ENCODE measurements around the gene PER2. TPM values are rescaled to one million over a fixed set of nuclear protein-coding genes. Genes with fewer than 3 reads are reported as not detected.

Gene PER2
- total and polyA plus RNA-seq, 9 of the 15 experiments (the other 6 are each of a cell fraction or from before 2014, with no cell fraction given) = 1.1 to 10.3 (median 2.9) TPM

DNA sequence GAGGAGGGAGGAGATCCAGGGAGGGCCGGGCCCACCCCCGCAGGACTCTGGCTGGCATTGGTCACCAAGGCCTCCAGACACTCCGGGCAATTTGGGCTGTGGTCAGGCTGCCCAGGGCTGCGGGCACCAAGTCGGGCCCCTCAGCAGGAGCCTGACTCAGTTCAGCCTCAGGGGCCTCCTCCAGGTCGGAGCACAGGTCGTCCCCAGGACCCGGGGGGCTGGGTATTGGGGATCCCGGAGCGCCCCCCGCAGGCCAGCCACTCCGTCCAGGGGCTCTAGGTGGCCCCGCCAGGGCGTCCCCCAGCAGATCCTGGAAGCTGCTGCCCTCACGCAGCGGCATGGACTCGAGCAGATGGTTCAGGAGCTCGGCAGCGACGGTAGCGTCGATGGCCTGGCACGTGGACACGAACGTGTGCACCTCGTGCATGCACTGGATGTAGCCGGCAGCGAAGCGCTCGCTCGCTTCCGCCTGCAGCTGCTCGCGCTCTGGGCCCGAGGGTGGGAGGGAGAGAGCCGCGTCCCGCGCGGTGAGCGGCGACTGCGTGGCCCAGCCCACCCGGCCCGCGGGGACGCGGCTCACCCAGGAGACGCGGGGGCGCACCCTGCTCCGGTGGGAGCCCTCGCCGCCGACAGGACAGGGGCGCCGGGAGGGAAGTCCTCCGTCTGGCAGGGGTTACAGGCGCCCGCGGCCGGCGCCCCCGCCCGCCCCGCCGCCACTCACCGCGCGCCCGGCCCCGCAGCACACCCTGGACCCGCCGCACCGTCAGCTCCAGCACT lies 49.5 kb downstream of the PER2 start (continued):
- TF ChIP-seq, protein P1, sequence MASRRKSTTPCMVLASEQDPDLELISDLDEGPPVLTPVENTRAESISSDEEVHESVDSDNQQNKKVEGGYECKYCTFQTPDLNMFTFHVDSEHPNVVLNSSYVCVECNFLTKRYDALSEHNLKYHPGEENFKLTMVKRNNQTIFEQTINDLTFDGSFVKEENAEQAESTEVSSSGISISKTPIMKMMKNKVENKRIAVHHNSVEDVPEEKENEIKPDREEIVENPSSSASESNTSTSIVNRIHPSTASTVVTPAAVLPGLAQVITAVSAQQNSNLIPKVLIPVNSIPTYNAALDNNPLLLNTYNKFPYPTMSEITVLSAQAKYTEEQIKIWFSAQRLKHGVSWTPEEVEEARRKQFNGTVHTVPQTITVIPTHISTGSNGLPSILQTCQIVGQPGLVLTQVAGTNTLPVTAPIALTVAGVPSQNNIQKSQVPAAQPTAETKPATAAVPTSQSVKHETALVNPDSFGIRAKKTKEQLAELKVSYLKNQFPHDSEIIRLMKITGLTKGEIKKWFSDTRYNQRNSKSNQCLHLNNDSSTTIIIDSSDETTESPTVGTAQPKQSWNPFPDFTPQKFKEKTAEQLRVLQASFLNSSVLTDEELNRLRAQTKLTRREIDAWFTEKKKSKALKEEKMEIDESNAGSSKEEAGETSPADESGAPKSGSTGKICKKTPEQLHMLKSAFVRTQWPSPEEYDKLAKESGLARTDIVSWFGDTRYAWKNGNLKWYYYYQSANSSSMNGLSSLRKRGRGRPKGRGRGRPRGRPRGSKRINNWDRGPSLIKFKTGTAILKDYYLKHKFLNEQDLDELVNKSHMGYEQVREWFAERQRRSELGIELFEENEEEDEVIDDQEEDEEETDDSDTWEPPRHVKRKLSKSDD (conservative IDR thresholded peaks at IDR 0.05; ENCODE audit: low read length) = no peak
- TF ChIP-seq SMAD2 (IDR thresholded peaks at IDR 0.05; ENCODE audit: low read depth, low read length) (no peak), SPI1 (IDR thresholded peaks at IDR 0.05; ENCODE audit: borderline replicate concordance, low read depth, low read length) (no peak), SRSF1 (IDR thresholded peaks at IDR 0.05; ENCODE audit: low read depth, low read length) (no peak), ZNF133 (CRISPR knock-in tag; IDR thresholded peaks at IDR 0.05) (no peak), EGR1 (conservative IDR thresholded peaks at IDR 0.05) (no peak), ZNF766 (CRISPR knock-in tag; conservative IDR thresholded peaks at IDR 0.05) (no peak), TEAD2 (tag; IDR thresholded peaks at IDR 0.05) (no peak), RCOR1 (IDR thresholded peaks at IDR 0.05; ENCODE audit: borderline replicate concordance in 1 of 2, low read depth in 2 of 2, low read length in 2 of 2) (no peak), SIN3A (IDR thresholded peaks at IDR 0.05; ENCODE audit: borderline replicate concordance in 2 of 2, control insufficient read depth in 1 of 2, low read depth in 2 of 2, low read length in 2 of 2) (no peak), LCOR (CRISPR knock-in tag; IDR thresholded peaks at IDR 0.05) (peak; percentile 82), TRIM28 (IDR thresholded peaks at IDR 0.05) (no peak), ZNF785 (CRISPR knock-in tag; IDR thresholded peaks at IDR 0.05) (no peak), XRCC4 (IDR thresholded peaks at IDR 0.05; ENCODE audit: extremely low read depth, insufficient read depth, insufficient read length) (no peak), TAF7 (tag; IDR thresholded peaks at IDR 0.05) (no peak), NFATC3 (IDR thresholded peaks at IDR 0.05) (no peak), KAT8 (IDR thresholded peaks at IDR 0.05; ENCODE audit: low read depth) (no peak), HLTF (IDR thresholded peaks at IDR 0.05) (no peak; the same call in 1 of the 2 replicates), JUN (IDR thresholded peaks at IDR 0.05; ENCODE audit: borderline replicate concordance, low read depth, low read length) (no peak; the same call in 1 of the 2 replicates), JUN (CRISPR knock-in tag; IDR thresholded peaks at IDR 0.05; ENCODE audit: borderline replicate concordance) (peak; percentile 96), ZNF232 (CRISPR knock-in tag; IDR thresholded peaks at IDR 0.05) (peak; percentile 98)
- TF ChIP-seq, protein P2, sequence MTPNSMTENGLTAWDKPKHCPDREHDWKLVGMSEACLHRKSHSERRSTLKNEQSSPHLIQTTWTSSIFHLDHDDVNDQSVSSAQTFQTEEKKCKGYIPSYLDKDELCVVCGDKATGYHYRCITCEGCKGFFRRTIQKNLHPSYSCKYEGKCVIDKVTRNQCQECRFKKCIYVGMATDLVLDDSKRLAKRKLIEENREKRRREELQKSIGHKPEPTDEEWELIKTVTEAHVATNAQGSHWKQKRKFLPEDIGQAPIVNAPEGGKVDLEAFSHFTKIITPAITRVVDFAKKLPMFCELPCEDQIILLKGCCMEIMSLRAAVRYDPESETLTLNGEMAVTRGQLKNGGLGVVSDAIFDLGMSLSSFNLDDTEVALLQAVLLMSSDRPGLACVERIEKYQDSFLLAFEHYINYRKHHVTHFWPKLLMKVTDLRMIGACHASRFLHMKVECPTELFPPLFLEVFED (CRISPR knock-in tag; conservative IDR thresholded peaks at IDR 0.05) = no peak
- TF ChIP-seq, protein P3, sequence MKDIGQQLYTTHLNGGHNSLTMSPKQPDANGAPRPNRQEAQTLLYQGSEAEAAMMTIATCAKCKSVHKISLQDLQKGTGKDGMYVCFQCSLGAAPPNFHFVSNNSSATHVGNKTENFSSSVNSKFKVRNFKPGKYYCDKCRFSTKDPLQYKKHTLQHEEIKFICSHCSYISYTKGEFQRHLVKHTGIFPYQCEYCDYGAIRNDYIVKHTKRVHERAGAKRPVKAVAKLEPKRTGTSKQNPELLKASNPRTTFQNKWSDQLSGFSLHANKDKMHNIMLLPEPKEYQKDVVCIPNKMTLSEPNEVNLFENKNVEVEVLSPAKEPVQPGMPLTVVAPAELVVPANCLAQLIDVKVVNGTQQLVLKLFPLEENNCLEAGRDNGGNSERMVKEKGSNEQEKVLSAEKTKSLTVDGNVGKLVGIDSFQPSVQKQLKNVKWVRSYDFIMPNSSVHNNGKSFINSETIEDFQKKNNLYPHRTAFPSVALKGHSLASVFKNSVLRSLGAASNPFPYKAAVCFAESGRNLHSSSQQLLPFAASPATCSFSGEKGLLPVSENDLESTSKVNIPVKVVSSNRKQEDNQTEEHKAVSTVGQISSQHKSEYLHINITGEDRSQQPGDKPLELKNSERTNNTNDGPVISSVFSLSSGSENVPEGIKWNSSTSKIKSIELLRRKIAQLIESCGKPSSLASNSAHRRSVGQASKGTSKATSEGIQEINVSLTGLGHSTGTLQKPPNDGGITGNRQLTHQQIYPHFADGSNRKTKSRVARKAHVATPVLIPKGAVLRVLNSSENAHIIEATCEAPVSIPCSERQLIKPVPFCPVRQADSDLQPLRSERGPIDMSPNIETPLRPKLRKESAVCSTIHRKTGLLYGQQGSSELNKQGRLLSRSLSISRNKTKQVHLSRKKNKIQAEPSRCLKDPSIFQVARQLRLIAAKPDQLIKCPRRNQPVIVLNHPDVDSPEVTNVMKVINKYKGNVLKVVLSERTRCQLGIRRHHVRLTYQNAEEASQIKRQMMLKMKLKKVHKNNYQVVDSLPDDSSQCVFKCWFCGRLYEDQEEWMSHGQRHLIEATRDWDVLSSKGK (CRISPR knock-in tag; IDR thresholded peaks at IDR 0.05) = no peak

All from K562 (cell line).